Neural cell (in vitro differentiated cells): ENCODE data around the gene SLC36A3. TPM values are rescaled to one million over a fixed set of nuclear protein-coding genes. Genes with fewer than 3 reads are reported as not detected.

Source experiments
- H2AFZ ChIP-seq: fragments of 200-600, 300-800 bp; sonication (generic), shearing (Covaris generic); 2 replicates; pipeline ENCODE4 v1.6.0; 2014; ENCODE audit warnings: low read depth, mild to moderate bottlenecking, antibody characterized with exemption, low read length, moderate library complexity
- H3F3A ChIP-seq: fragments of 200-600 bp; shearing (Covaris generic); 2 replicates; pipeline ENCODE4 v1.6.1; 2016; ENCODE audit warnings: mild to moderate bottlenecking, moderate library complexity, mixed read lengths, antibody characterized with exemption, low read length; ENCODE audit not compliant: insufficient read depth, poor library complexity, severe bottlenecking
- H3K27ac ChIP-seq: fragments of 200-600, 300-800 bp; sonication (generic), shearing (Covaris generic); 2 replicates; pipeline ENCODE4 v1.5.1; 2014; ENCODE audit warnings: mild to moderate bottlenecking, low read length, moderate library complexity
- H3K27me3 ChIP-seq: fragments of 300-800, 200-600 bp; sonication (generic), shearing (Covaris generic); 2 replicates; pipeline ENCODE4 v1.6.0; 2014; ENCODE audit warnings: mild to moderate bottlenecking, low read depth, low read length, moderate library complexity; ENCODE audit not compliant: insufficient read depth
- H3K36me3 ChIP-seq: fragments of 300-800, 200-600 bp; sonication (generic), shearing (Covaris generic); 2 replicates; pipeline ENCODE4 v1.5.1; 2014; ENCODE audit warnings: mild to moderate bottlenecking, antibody characterized with exemption, low read length, moderate library complexity; ENCODE audit not compliant: insufficient read depth
- H3K4me2 ChIP-seq: fragments of 300-800, 200-600 bp; sonication (generic), shearing (Covaris generic); 2 replicates; pipeline ENCODE4 v1.6.0; 2014; ENCODE audit warnings: mild to moderate bottlenecking, low read length
- H3K4me3 ChIP-seq: fragments of 300-800, 200-600 bp; sonication (generic), shearing (Covaris generic); 2 replicates; pipeline ENCODE4 v1.5.1; 2014; ENCODE audit warnings: mild to moderate bottlenecking, low read length, moderate library complexity
- H3K79me2 ChIP-seq: fragments of 200-600 bp; shearing (Covaris generic); replicated peaks from 2 replicates; pipeline ENCODE4 v1.6.0; 2014; ENCODE audit warnings: mild to moderate bottlenecking, low read length, moderate library complexity; ENCODE audit not compliant: insufficient read depth
- H3K9ac ChIP-seq: fragments of 300-800, 200-600 bp; sonication (generic), shearing (Covaris generic); 2 replicates; pipeline ENCODE4 v1.6.1; 2016; ENCODE audit warnings: mild to moderate bottlenecking, low read length, mixed read lengths
- H3K9me2 ChIP-seq: fragments of 200-600 bp; shearing (Covaris generic); 2 replicates; pipeline ENCODE4 v1.6.1; 2016; ENCODE audit warnings: mild to moderate bottlenecking, low read length, mixed read lengths; ENCODE audit not compliant: insufficient read depth
- H3K9me3 ChIP-seq: fragments of 200-600, 300-800 bp; sonication (generic), shearing (Covaris generic); 2 replicates; pipeline ENCODE4 v1.6.1; 2016; ENCODE audit warnings: mild to moderate bottlenecking, mixed run types, low read length, moderate library complexity, mixed read lengths
- H4K20me1 ChIP-seq: fragments of 200-600 bp; shearing (Covaris generic); 2 replicates; pipeline ENCODE4 v1.6.1; 2016; ENCODE audit warnings: mild to moderate bottlenecking, mixed run types; ENCODE audit not compliant: insufficient read depth
- CTCF ChIP-seq: fragments of 450-650 bp; IDR thresholded peaks from 2 replicates; pipeline ENCODE4 v1.5.1; 2014; ENCODE audit warnings: antibody characterized with exemption, mild to moderate bottlenecking, moderate library complexity; ENCODE audit not compliant: poor library complexity, severe bottlenecking
- EP300 ChIP-seq: fragments of 450-650 bp; conservative IDR thresholded peaks from 2 replicates; pipeline ENCODE4 v1.6.1; 2014; ENCODE audit warnings: antibody characterized with exemption, mild to moderate bottlenecking, moderate library complexity; ENCODE audit not compliant: poor library complexity, severe bottlenecking
- EZH2 ChIP-seq: fragments of 200-600, 300-800 bp; shearing (Covaris generic), sonication (generic); IDR thresholded peaks from 2 replicates; pipeline ENCODE4 v1.6.1; 2014; ENCODE audit warnings: antibody characterized with exemption, low read length, borderline replicate concordance, mild to moderate bottlenecking; ENCODE audit not compliant: insufficient read depth, poor library complexity, severe bottlenecking
- MXI1 ChIP-seq: fragments of 450-650 bp; conservative IDR thresholded peaks from 2 replicates; pipeline ENCODE4 v1.6.1; 2014; ENCODE audit warnings: antibody characterized with exemption, mild to moderate bottlenecking; ENCODE audit not compliant: poor library complexity, severe bottlenecking
- POLR2AphosphoS5 ChIP-seq: IDR thresholded peaks from 2 replicates; pipeline ENCODE4 v1.6.1; 2012
- RAD21 ChIP-seq: fragments of 450-650 bp; conservative IDR thresholded peaks from 2 replicates; pipeline ENCODE4 v1.6.1; 2014; ENCODE audit warnings: antibody characterized with exemption, mild to moderate bottlenecking, moderate library complexity
- SMC3 ChIP-seq: fragments of 450-650 bp; conservative IDR thresholded peaks from 2 replicates; pipeline ENCODE4 v1.6.1; 2014; ENCODE audit warnings: antibody characterized with exemption, mild to moderate bottlenecking, moderate library complexity; ENCODE audit not compliant: poor library complexity
- TAF1 ChIP-seq: IDR thresholded peaks from 2 replicates; pipeline ENCODE4 v1.6.1; 2012; ENCODE audit warnings: low read depth
- polyA plus RNA-seq: library from polyadenylated mRNA; depleted of rRNA; stranded (reverse); fragments of >200 nt; gene quantifications from 2 replicates; pipeline ENCODE4 v1.2.3, GENCODE V29; 2014
- TF ChIP-seq, protein P1 (sequence below): IDR thresholded peaks from 2 replicates; pipeline ENCODE4 v1.6.1; 2012; ENCODE audit warnings: borderline replicate concordance

SLC36A3 gene
- polyA plus RNA-seq, 1 donor from 2014 or later, result not detected

DNA sequence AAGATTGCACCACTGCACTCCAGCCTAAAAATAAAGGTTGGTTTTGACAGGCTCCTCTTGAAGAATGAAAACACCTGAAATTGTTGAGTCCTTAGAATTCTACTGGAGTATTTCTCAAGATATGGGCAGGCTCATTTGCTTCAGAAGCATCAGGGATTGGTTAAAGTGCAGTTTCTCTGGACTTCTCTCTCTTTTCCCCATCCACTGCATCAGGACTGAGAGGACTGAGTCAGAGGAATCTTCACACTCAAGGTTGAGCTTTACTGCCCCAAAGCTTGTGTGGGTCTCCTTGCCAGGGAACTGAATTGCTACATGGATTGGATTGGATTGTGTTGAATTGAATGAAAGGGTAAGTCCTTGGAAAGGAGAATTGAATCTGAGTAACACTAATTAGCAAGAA is 72.2 kb downstream of the SLC36A3 start:
- Histone ChIP-seq H3K36me3 (no peaks in the 10 kb centered on the region), H3F3A (no peaks in the 10 kb centered on the region), H3K9me3 (no peaks in the 10 kb centered on the region), H3K9ac (no peak overlapping the region), H3K9me2 (no peaks in the 10 kb centered on the region), H4K20me1 (no peaks in the 10 kb centered on the region), H3K4me3 (no peak overlapping the region), H3K79me2 (no peaks in the 10 kb centered on the region), H3K4me2 (no peak overlapping the region), H3K27ac (no peak overlapping the region), H3K27me3 (no peaks in the 10 kb centered on the region), H2AFZ (no peak overlapping the region)
- TF ChIP-seq TAF1 (no peak), CTCF (no peak), MXI1 (no peak)

- no peaks in the 10 kb centered on the region for H3K79me2 ChIP-seq
- H3K9me2 ChIP-seq, result no peaks in the 10 kb centered on the region
- no peaks in the 10 kb centered on the region for H3F3A ChIP-seq
- H3K9ac ChIP-seq, result no peak overlapping the region
- H3K27me3 ChIP-seq, result no peaks in the 10 kb centered on the region
- no peak overlapping the region for H3K4me2 ChIP-seq
- no peak overlapping the region for H2AFZ ChIP-seq
- H4K20me1 ChIP-seq, result no peaks in the 10 kb centered on the region
- H3K9me3 ChIP-seq, result no peaks in the 10 kb centered on the region
- H3K36me3 ChIP-seq, result no peaks in the 10 kb centered on the region
- no peak overlapping the region for H3K27ac ChIP-seq
- no peak for TF ChIP-seq CTCF
- no peak for TF ChIP-seq MXI1
- TF ChIP-seq POLR2AphosphoS5, result no peak
- no peak for TF ChIP-seq TAF1
- TF ChIP-seq EP300, result no peak
- TF ChIP-seq SMC3, result no peak
- TF ChIP-seq RAD21, result no peak
- no peak for TF ChIP-seq EZH2
- TF ChIP-seq, protein P1, sequence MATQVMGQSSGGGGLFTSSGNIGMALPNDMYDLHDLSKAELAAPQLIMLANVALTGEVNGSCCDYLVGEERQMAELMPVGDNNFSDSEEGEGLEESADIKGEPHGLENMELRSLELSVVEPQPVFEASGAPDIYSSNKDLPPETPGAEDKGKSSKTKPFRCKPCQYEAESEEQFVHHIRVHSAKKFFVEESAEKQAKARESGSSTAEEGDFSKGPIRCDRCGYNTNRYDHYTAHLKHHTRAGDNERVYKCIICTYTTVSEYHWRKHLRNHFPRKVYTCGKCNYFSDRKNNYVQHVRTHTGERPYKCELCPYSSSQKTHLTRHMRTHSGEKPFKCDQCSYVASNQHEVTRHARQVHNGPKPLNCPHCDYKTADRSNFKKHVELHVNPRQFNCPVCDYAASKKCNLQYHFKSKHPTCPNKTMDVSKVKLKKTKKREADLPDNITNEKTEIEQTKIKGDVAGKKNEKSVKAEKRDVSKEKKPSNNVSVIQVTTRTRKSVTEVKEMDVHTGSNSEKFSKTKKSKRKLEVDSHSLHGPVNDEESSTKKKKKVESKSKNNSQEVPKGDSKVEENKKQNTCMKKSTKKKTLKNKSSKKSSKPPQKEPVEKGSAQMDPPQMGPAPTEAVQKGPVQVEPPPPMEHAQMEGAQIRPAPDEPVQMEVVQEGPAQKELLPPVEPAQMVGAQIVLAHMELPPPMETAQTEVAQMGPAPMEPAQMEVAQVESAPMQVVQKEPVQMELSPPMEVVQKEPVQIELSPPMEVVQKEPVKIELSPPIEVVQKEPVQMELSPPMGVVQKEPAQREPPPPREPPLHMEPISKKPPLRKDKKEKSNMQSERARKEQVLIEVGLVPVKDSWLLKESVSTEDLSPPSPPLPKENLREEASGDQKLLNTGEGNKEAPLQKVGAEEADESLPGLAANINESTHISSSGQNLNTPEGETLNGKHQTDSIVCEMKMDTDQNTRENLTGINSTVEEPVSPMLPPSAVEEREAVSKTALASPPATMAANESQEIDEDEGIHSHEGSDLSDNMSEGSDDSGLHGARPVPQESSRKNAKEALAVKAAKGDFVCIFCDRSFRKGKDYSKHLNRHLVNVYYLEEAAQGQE, result no peak
- H3K4me3 ChIP-seq, result no peak overlapping the region
These were observed 73.4 kb downstream of the SLC36A3 start for GRCh38 chr5:151230048-151230680.
